COLO668 (cell line): ENCODE results near the gene KIR3DL2.
"Not testable (repeated sequence)": the region's sequence is repeated elsewhere in the genome, so short reads cannot be mapped to it uniquely, and the experiment has no call there.

Source experiments
- DNase-seq: peaks from one replicate; lab custom pipeline; 2025; ENCODE audit not compliant: unreplicated experiment; lab: John Stamatoyannopoulos, UW

KIR3DL2 gene

GRCh38 chr19:54863459-54863858 is 13.2 kb downstream of the KIR3DL2 start:
- not testable (repeated sequence) for DNase-seq

- no peak for DNase-seq
These were observed 21.5 kb downstream of the KIR3DL2 start for GRCh38 chr19:54871696-54872095.

- DNase-seq, result no peak
These were observed 23.7 kb downstream of the KIR3DL2 start, which contains the start of gene FCAR for GRCh38 chr19:54873990-54874389. Gene FCAR (plus strand): TSS chr19:54874235. CDS start chr19:54874290, 55 bp downstream.

- no peak for DNase-seq
These were observed 25.3 kb downstream of the KIR3DL2 start for GRCh38 chr19:54875506-54875905.

- DNase-seq, result no peak
These were observed 27.2 kb downstream of the KIR3DL2 start for GRCh38 chr19:54877471-54877870.

GRCh38 chr19:54881884-54882283 is 31.6 kb downstream of the KIR3DL2 start:
- DNase-seq, result no peak

- no peak for DNase-seq
These were observed 32.5 kb downstream of the KIR3DL2 start for GRCh38 chr19:54882758-54883157.

- DNase-seq, result no peak
These were observed 33.0 kb downstream of the KIR3DL2 start for GRCh38 chr19:54883228-54883627.

- DNase-seq, result no peak
These were observed 38.0 kb downstream of the KIR3DL2 start for GRCh38 chr19:54888239-54888638.

GRCh38 chr19:54889566-54889965 is 39.3 kb downstream of the KIR3DL2 start:
- DNase-seq, result no peak

GRCh38 chr19:54893406-54893805 is 43.2 kb downstream of the KIR3DL2 start:
- no peak for DNase-seq

GRCh38 chr19:54894106-54894505 is 43.9 kb downstream of the KIR3DL2 start:
- DNase-seq, result not testable (repeated sequence)

GRCh38 chr19:54896036-54896435 is 45.8 kb downstream of the KIR3DL2 start:
- DNase-seq, result no peak

GRCh38 chr19:54898685-54899084 is 48.4 kb downstream of the KIR3DL2 start:
- not testable (repeated sequence) for DNase-seq

- DNase-seq, result not testable (repeated sequence)
These were observed 49.4 kb downstream of the KIR3DL2 start for GRCh38 chr19:54899646-54900045.

GRCh38 chr19:54901153-54901552 is 50.9 kb downstream of the KIR3DL2 start:
- not testable (repeated sequence) for DNase-seq

- DNase-seq, result no peak
These were observed 51.8 kb downstream of the KIR3DL2 start for GRCh38 chr19:54902061-54902460.

- DNase-seq, result no peak
These were observed 53.1 kb downstream of the KIR3DL2 start for GRCh38 chr19:54903303-54903702.

- not testable (repeated sequence) for DNase-seq
These were observed 54.0 kb downstream of the KIR3DL2 start for GRCh38 chr19:54904261-54904660.

GRCh38 chr19:54905421-54905802 is 55.2 kb downstream of the KIR3DL2 start:
- no peak for DNase-seq

GRCh38 chr19:54905803-54906511 is 55.7 kb downstream of the KIR3DL2 start, which contains the start of gene NCR1:
Gene NCR1 (plus strand): TSS chr19:54906148. CDS start chr19:54906188, 40 bp downstream.
- DNase-seq, result no peak

GRCh38 chr19:54906819-54907218 is 56.6 kb downstream of the KIR3DL2 start:
- DNase-seq, result no peak

GRCh38 chr19:54907899-54908298 is 57.7 kb downstream of the KIR3DL2 start:
- not testable (repeated sequence) for DNase-seq
